MV-4-11 (cell line): Measurements from ENCODE around the gene MTMR10.

ENCODE experiments used
- DNase-seq: peaks from one replicate; lab custom pipeline; 2025; lab: John Stamatoyannopoulos, UW

MTMR10 gene

GRCh38 chr15:30956216-30957124 lies 35.0 kb downstream of the MTMR10 start:
- peak; percentile 68 for DNase-seq

GRCh38 chr15:30954674-30955073 lies 36.8 kb downstream of the MTMR10 start:
- DNase-seq = no peak

GRCh38 chr15:30953731-30954378 lies 37.6 kb downstream of the MTMR10 start:
- DNase-seq = peak; percentile 69

GRCh38 chr15:30953183-30953582 lies 38.2 kb downstream of the MTMR10 start:
- DNase-seq = peak; percentile 19

- no peak for DNase-seq
Observed at GRCh38 chr15:30943654-30944335, 47.6 kb downstream of the MTMR10 start.

GRCh38 chr15:30941520-30941919 lies 49.9 kb downstream of the MTMR10 start:
- DNase-seq = no peak

- no peak for DNase-seq
Observed at GRCh38 chr15:30940359-30940758, 51.1 kb downstream of the MTMR10 start.

GRCh38 chr15:30939161-30939560 lies 52.3 kb downstream of the MTMR10 start:
- no peak for DNase-seq

GRCh38 chr15:30933293-30933692 lies 58.1 kb downstream of the MTMR10 start:
- no peak for DNase-seq

GRCh38 chr15:30930422-30930821 lies 61.0 kb downstream of the MTMR10 start:
- no peak for DNase-seq

GRCh38 chr15:30929982-30930381 lies 61.4 kb downstream of the MTMR10 start:
- DNase-seq = no peak

- DNase-seq = no peak
Observed at GRCh38 chr15:30929064-30929669, 62.3 kb downstream of the MTMR10 start.

GRCh38 chr15:30928076-30928475 lies 63.4 kb downstream of the MTMR10 start:
- no peak for DNase-seq

GRCh38 chr15:30927148-30927761 lies 64.2 kb downstream of the MTMR10 start:
- DNase-seq = no peak

- no peak for DNase-seq
Observed at GRCh38 chr15:30926161-30926560, 65.3 kb downstream of the MTMR10 start.

- DNase-seq = no peak
Observed at GRCh38 chr15:30925686-30926085, 65.7 kb downstream of the MTMR10 start.

- DNase-seq = no peak
Observed at GRCh38 chr15:30924353-30924752, 67.1 kb downstream of the MTMR10 start.

GRCh38 chr15:30923429-30923828 lies 68.0 kb downstream of the MTMR10 start:
- DNase-seq = no peak

GRCh38 chr15:30922480-30923311 lies 68.7 kb downstream of the MTMR10 start:
- no peak for DNase-seq

- no peak for DNase-seq
Observed at GRCh38 chr15:30921781-30922479, 69.5 kb downstream of the MTMR10 start.
